IMR-90 (cell line): ENCODE data around the gene CC2D2A. TPM values are rescaled to one million over a fixed set of nuclear protein-coding genes. Genes with fewer than 3 reads are reported as not detected.

Source experiments
- ATAC-seq: fragments of 200-7000 bp; cut with Tn5 transposase; 2 replicates; pipeline ENCODE4 v1.9.1; 2020; ENCODE audit warnings: low read depth, mild to moderate bottlenecking, moderate library complexity
- Bru-seq: library from RNA; stranded (reverse); fragments of 400-500 nt; gene quantifications from one replicate; lab custom pipeline; 2021; lab: Mats Ljungman, UMichigan
- BruChase-seq, 2 experiments: library from RNA; stranded (reverse); fragments of 400-500 nt; gene quantifications; one replicate each; lab custom pipeline; 2021; lab: Mats Ljungman, UMichigan
- BruUV-seq: library from RNA; stranded (reverse); fragments of 400-500 nt; replicated peaks from 2 replicates; lab custom pipeline; 2021; lab: Mats Ljungman, UMichigan
- CTCF ChIA-PET: fragments of 300-600 bp; formaldehyde crosslinking; extraction: SDS; loops from one replicate; lab custom pipeline; 2021; ENCODE audit warnings: antibody characterized with exemption; lab: Yijun Ruan, JAX
- POLR2A ChIA-PET: fragments of 300-600 bp; sonication (Branson Sonifier 250); formaldehyde crosslinking; loops from one replicate; lab custom pipeline; 2022; ENCODE audit warnings: antibody characterized with exemption; ENCODE audit not compliant: unreplicated experiment; lab: Charles Lee
- DNase-seq: peaks from one replicate; pipeline ENCODE4 v3.0.0; 2013
- H2AFZ ChIP-seq: replicated peaks from 2 replicates; pipeline ENCODE3; 2013; ENCODE audit warnings: low read length, mild to moderate bottlenecking; ENCODE audit not compliant: poor library complexity
- H2AK5ac ChIP-seq: 2 replicates; pipeline ENCODE4 v1.6.1; 2013; ENCODE audit warnings: low read depth, low read length, inconsistent platforms
- H2AK9ac ChIP-seq: replicated peaks from 2 replicates; pipeline ENCODE3; 2013; ENCODE audit warnings: mild to moderate bottlenecking, low read depth, low read length, moderate library complexity; ENCODE audit not compliant: poor library complexity
- H2BK120ac ChIP-seq: 2 replicates; pipeline ENCODE4 v1.6.1; 2013; ENCODE audit warnings: low read depth, low read length, inconsistent platforms
- H2BK15ac ChIP-seq: 3 replicates; pipeline ENCODE4 v1.6.1; 2013; ENCODE audit warnings: low read depth, low read length, inconsistent platforms
- H2BK20ac ChIP-seq: 2 replicates; pipeline ENCODE4 v1.6.1; 2013; ENCODE audit warnings: low read depth, mild to moderate bottlenecking, inconsistent platforms, low read length, moderate library complexity
- H2BK5ac ChIP-seq: 2 replicates; pipeline ENCODE4 v1.6.1; 2013; ENCODE audit warnings: mild to moderate bottlenecking, low read depth, low read length, inconsistent platforms; ENCODE audit not compliant: poor library complexity, severe bottlenecking
- H3K14ac ChIP-seq: replicated peaks from 2 replicates; pipeline ENCODE4 v1.6.1; 2013; ENCODE audit warnings: low read depth, low read length, inconsistent platforms
- H3K18ac ChIP-seq: 2 replicates; pipeline ENCODE4 v1.6.1; 2013; ENCODE audit warnings: low read depth, low read length, control low read depth
- H3K23ac ChIP-seq: 2 replicates; pipeline ENCODE4 v1.6.1; 2013; ENCODE audit warnings: low read depth, low read length, inconsistent platforms
- H3K27ac ChIP-seq: 2 replicates; pipeline ENCODE4 v1.5.1; 2013; ENCODE audit warnings: mild to moderate bottlenecking, control low read depth, low read length; ENCODE audit not compliant: insufficient read depth
- H3K27me3 ChIP-seq: 2 replicates; pipeline ENCODE4 v1.6.1; 2013; ENCODE audit warnings: low read length; ENCODE audit not compliant: control insufficient read depth, insufficient read depth
- H3K36me3 ChIP-seq: 2 replicates; pipeline ENCODE4 v1.6.1; 2013; ENCODE audit warnings: low read length, mixed read lengths; ENCODE audit not compliant: control insufficient read depth, insufficient read depth
- H3K4ac ChIP-seq: 2 replicates; pipeline ENCODE4 v1.6.1; 2013; ENCODE audit warnings: low read depth, low read length, inconsistent platforms
- H3K4me1 ChIP-seq: 2 replicates; pipeline ENCODE4 v1.6.1; 2013; ENCODE audit warnings: low read length, mixed read lengths; ENCODE audit not compliant: control insufficient read depth, insufficient read depth
- H3K4me2 ChIP-seq: 2 replicates; pipeline ENCODE4 v1.6.1; 2013; ENCODE audit warnings: low read depth, mild to moderate bottlenecking, control low read depth, low read length, moderate library complexity
- H3K4me3 ChIP-seq: 2 replicates; pipeline ENCODE4 v1.5.1; 2013; ENCODE audit warnings: low read depth, mild to moderate bottlenecking, control low read depth, low read length, moderate library complexity; ENCODE audit not compliant: insufficient read depth
- H3K56ac ChIP-seq: 2 replicates; pipeline ENCODE4 v1.6.1; 2013; ENCODE audit warnings: low read length, inconsistent platforms; ENCODE audit not compliant: insufficient read depth; ENCODE audit errors: extremely low read depth
- H3K79me1 ChIP-seq, 2 experiments: 2 replicates each; pipeline ENCODE4 v1.6.1; 2013; ENCODE audit warnings: low read length in 2 of 2, inconsistent platforms in 1 of 2, low read depth in 1 of 2
- H3K9ac ChIP-seq: 2 replicates; pipeline ENCODE4 v1.6.1; 2013; ENCODE audit warnings: low read depth, low read length, control low read depth
- H3K9me1 ChIP-seq: 2 replicates; pipeline ENCODE4 v1.6.1; 2013; ENCODE audit warnings: low read length, inconsistent platforms; ENCODE audit not compliant: insufficient read depth
- H3K9me3 ChIP-seq: 2 replicates; pipeline ENCODE4 v1.6.1; 2013; ENCODE audit warnings: low read length; ENCODE audit not compliant: control insufficient read depth, insufficient read depth
- H4K20me1 ChIP-seq: 2 replicates; pipeline ENCODE4 v1.6.1; 2013; ENCODE audit warnings: low read length, inconsistent platforms; ENCODE audit not compliant: insufficient read depth
- H4K5ac ChIP-seq: 2 replicates; pipeline ENCODE4 v1.6.1; 2013; ENCODE audit warnings: mild to moderate bottlenecking, low read depth, low read length, control low read depth
- H4K8ac ChIP-seq, 2 experiments: 2 replicates each; pipeline ENCODE4 v1.6.1; 2013; ENCODE audit warnings: low read depth in 2 of 2, low read length in 2 of 2, control low read depth in 1 of 2, inconsistent platforms in 1 of 2
- H4K91ac ChIP-seq: 2 replicates; pipeline ENCODE4 v1.6.1; 2013; ENCODE audit warnings: low read depth, low read length, inconsistent platforms; ENCODE audit not compliant: insufficient read depth
- BHLHE40 ChIP-seq: fragments of 150-350 bp; IDR thresholded peaks from 2 replicates; pipeline ENCODE4 v1.6.1; 2016; ENCODE audit warnings: mild to moderate bottlenecking, low read depth, low read length
- ELK1 ChIP-seq: fragments of 150-350 bp; IDR thresholded peaks from 2 replicates; pipeline ENCODE4 v1.6.1; 2016; ENCODE audit warnings: low read depth, mild to moderate bottlenecking, low read length, moderate library complexity, borderline replicate concordance
- FOS ChIP-seq: fragments of 150-350 bp; IDR thresholded peaks from 2 replicates; pipeline ENCODE4 v1.6.1; 2016; ENCODE audit warnings: low read depth, low read length
- MXI1 ChIP-seq: IDR thresholded peaks from 2 replicates; pipeline ENCODE4 v1.6.1; 2012; ENCODE audit warnings: low read depth, mild to moderate bottlenecking, low read length, moderate library complexity, borderline replicate concordance
- POLR2A ChIP-seq: IDR thresholded peaks from 2 replicates; pipeline ENCODE4 v1.6.1; 2012; ENCODE audit warnings: mild to moderate bottlenecking, low read depth, low read length
- WGBS, 2 experiments: methylation state at CpG; one replicate each; pipeline versions ENCODE4 v1.1.5 to v1.1.7; 2013; ENCODE audit warnings: missing lambda C conversion rate in 2 of 2; ENCODE audit not compliant: insufficient read length in 1 of 2; ENCODE audit errors: extremely low coverage in 2 of 2; 5-methylcytosine and 5-hydroxymethylcytosine counted together
- dilution Hi-C: fragments of 300-500 bp; cut with HindIII; formaldehyde crosslinking; loops from one replicate; pipeline ENCODE4 v1.14.3; 2018; ENCODE audit warnings: low sequenced_read_pairs; ENCODE audit not compliant: unreplicated experiment
- in situ Hi-C: fragments of 300-500 bp; cut with MboI; formaldehyde crosslinking; loops from 3 replicates; pipeline ENCODE4 v1.14.3; 2019; ENCODE audit warnings: low sequenced_read_pairs, inconsistent platforms, mixed read lengths
- intact Hi-C: fragments of 100-400 bp; cut with micrococcal nuclease; formaldehyde crosslinking; loops from 2 replicates; pipeline ENCODE4 v1.10.0; 2022
- long read RNA-seq: library from polyadenylated mRNA; unstranded; transcript quantifications from one replicate; pipeline ENCODE4 v2.0.0, GENCODE V29; 2021; ENCODE audit not compliant: unreplicated experiment
- polyA plus RNA-seq, 3 experiments: library from polyadenylated mRNA; depleted of rRNA; stranded (reverse); fragments of >200 nt; gene quantifications; 2 replicates each; pipeline ENCODE4 v1.2.3, GENCODE V29; 2012; ENCODE audit warnings: low replicate concordance in 1 of 3
- total RNA-seq: library from RNA; depleted of rRNA; stranded (reverse); fragments of >200 nt; gene quantifications from 2 replicates; pipeline ENCODE4 v1.2.3, GENCODE V29; 2012; rRNA removed

Gene CC2D2A
- total RNA-seq (21.9 and 26.3 TPM in 2 replicates), polyA plus RNA-seq (2012; rRNA removed) (16.7 and 20.8 TPM in 2 replicates), Bru-seq, nascent RNA (percentile 69 among the genes with signal in this experiment), BruChase-seq, experiment 1, labeled RNA remaining after a 6-hour chase (percentile 60 among the genes with signal in this experiment), BruChase-seq, experiment 2, labeled RNA remaining after a 2-hour chase (percentile 58 among the genes with signal in this experiment)
- polyA plus RNA-seq (2012; cell fraction: cytosol; rRNA removed), result 4.7 and 14.8 TPM in 2 replicates
- 5.9 and 31.6 TPM in 2 replicates for polyA plus RNA-seq (2012; cell fraction: nucleus; rRNA removed; ENCODE audit: low replicate concordance)
- long read RNA-seq, partial matches to known transcripts, result 5 of 9 reads
- long read RNA-seq, other reads (novel, unspliced or antisense), result 4 of 9 reads

GRCh38 chr4:15469402-15470127 lies at the start of gene CC2D2A:
TSS of gene CC2D2A (plus strand) at chr4:15469882. CDS start at chr4:15475933, 6,051 bp downstream.
- Histone ChIP-seq H4K8ac (peak within 1 kb of the TSS; percentile 14 to 65), H3K4me2 (peak within 1 kb of the TSS; percentile 80), H3K4ac (peak within 1 kb of the TSS; percentile 46), H2BK15ac (no peak within 1 kb of the TSS; the same call in 2 of the 3 replicates), H3K9me1 (no peaks in the 10 kb centered on the region), H3K9ac (peak within 1 kb of the TSS; percentile 66), H3K27me3 (no peaks in the 10 kb centered on the region), H4K91ac (peak within 1 kb of the TSS; percentile 26), H3K18ac (peak within 1 kb of the TSS; percentile 96), H2BK5ac (no peak within 1 kb of the TSS), H3K56ac (peak within 1 kb of the TSS; percentile 45; the same call in 1 of the 2 replicates), H3K27ac (peak within 1 kb of the TSS; percentile 43; the same call in 1 of the 2 replicates), H3K4me3 (peak within 1 kb of the TSS; percentile 69), H4K20me1 (no peaks in the 10 kb centered on the region), H2BK20ac (peak within 1 kb of the TSS; percentile 40; the same call in 1 of the 2 replicates), H3K4me1 (peaks cover 3% of the 10 kb centered on the region), H2BK120ac (peak within 1 kb of the TSS; percentile 42), H2AK5ac (no peak within 1 kb of the TSS), H3K79me1 (no peaks in the 10 kb centered on the region), H3K36me3 (no peaks in the 10 kb centered on the region), H3K23ac (peak within 1 kb of the TSS; percentile 86), H3K14ac (peak within 1 kb of the TSS; percentile 75), H4K5ac (peak within 1 kb of the TSS; percentile 92), H2AK9ac (no peak within 1 kb of the TSS), H3K9me3 (no peaks in the 10 kb centered on the region), H2AFZ (peak within 1 kb of the TSS; percentile 84)
- in situ Hi-C loops (loop anchor here (10.0 to 25.0 kb wide), 6 partner anchors 335 to 1832 kb away; partner anchors contain the start of gene BOD1L1), intact Hi-C loops (loop anchor here (10.0 kb wide), 1 partner anchor 755 kb away; the partner anchor contains the start of gene TAPT1), dilution Hi-C loops (no loop called here)
- 0% methylated on average over 1 of the region's 14 CpGs; no CpG with 5 or more reads in 1 of the 2 experiments for WGBS, 2 experiments
- ATAC-seq (peak; percentile 92), DNase-seq (peak; percentile 69)
- CTCF ChIA-PET, result interaction anchor here (0.6 to 2.3 kb wide), 10 partner anchors 10 to 756 kb away, joined by 3 to 13 read pairs (median 3); no protein-coding TSS in a partner anchor
- TF ChIP-seq ELK1 (no peak), FOS (no peak), MXI1 (peak; percentile 65; the same call in 1 of the 2 replicates), BHLHE40 (no peak), POLR2A (no peak)
- POLR2A ChIA-PET, result interaction anchor here (0.5 to 0.7 kb wide), 7 partner anchors 10 to 312 kb away, joined by 3 to 8 read pairs (median 3); no protein-coding TSS in a partner anchor
- BruUV-seq, result no TSS peak
